Activated T-cell treated with anti-CD3 and anti-CD28 coated beads for 24 hours (primary cell): ENCODE measurements around the gene PRELP.

Source experiments
- DNase-seq: peaks from one replicate; pipeline ENCODE4 v3.0.0-alpha.2; 2020; ENCODE audit warnings: low read depth

PRELP gene

GRCh38 chr1:203478986-203479385, 3.4 kb downstream of the PRELP start:
- no peak for DNase-seq

DNA sequence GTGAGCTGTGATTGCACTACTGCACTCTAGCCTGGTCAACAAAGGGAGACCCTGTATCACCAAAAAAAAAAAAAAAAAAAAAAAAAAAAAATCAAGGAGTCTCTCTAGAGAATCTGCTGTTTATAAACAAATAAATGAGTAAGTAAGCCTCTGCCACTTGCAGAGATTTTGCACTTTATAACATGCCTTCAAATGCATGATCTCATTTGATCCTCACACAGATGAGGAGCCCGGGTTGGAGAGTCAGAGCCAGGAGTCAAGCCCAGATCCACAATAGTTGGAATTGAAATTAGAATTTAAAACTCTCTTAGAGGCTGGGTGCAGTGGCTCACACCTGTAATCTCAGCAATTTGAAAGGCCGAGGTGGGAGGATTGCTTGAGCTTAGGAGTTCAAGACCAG, 4.0 kb downstream of the PRELP start:
- DNase-seq = no peak

DNA sequence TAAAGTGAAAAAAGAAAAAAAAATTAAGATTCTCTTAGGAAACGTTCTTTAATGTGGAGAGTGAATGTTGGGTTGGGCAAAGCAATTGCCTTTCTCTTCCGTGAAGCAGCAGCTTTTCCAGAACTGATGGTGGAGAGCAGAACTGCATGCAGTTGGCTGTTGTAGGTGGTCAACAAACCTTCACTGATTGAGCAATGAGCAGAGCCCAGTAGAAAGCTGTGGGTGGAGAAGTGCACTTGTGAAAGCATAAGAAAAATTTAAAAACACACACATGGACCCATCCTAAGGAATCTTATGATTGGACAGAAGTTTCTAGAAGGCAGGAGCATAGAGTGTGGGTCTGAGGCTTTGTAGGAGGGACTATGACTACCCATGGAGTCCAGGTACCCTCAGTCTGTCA, 4.5 kb downstream of the PRELP start:
- DNase-seq = no peak

DNA sequence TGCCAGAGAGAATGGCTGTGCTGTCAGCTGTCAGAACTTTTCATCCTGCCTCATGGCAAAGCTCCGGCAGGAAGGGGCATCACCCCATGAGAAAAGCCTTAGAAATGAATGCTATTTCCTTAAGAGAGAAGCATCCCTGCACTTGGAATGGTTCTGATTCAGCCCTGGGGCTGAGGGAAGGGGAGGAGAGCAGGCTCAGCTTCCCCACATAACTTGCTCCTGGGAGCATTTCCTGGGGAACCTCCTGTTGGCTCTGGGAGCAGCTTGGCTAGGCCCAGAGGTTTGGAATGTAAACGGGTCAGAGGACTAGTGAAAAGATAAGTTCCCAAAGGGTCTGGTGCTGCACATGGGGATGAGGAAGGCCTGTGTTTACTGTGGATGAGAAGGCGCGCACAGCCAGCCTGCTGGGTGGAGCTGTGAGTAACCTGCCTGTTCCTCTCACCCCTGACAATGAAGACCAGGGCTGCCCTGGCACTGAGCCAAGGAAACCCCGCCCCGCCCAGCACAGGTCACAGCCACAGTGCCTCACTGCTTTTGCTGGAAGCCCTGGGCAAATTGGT, 5.0 kb downstream of the PRELP start:
- DNase-seq = peak; percentile 23

DNA sequence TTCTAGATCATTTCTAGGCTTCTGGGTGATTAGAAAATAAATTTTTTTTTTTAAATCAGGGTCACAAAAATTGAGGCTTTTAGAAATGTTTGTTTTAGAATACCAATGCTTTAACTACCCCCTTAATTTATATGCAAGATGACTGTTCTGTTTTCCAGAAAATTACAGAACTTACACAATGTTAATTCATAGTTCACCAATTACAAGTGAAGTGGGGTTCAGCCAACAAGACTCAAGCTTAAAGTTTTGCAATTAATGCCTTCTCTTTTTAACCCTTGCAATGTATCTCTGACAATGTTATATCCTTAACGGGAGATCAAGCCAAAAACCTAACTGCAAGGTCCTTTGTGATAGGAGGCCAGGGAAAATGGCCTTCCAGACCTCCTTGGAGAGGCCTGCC, 5.6 kb downstream of the PRELP start:
- DNase-seq = no peak

DNA sequence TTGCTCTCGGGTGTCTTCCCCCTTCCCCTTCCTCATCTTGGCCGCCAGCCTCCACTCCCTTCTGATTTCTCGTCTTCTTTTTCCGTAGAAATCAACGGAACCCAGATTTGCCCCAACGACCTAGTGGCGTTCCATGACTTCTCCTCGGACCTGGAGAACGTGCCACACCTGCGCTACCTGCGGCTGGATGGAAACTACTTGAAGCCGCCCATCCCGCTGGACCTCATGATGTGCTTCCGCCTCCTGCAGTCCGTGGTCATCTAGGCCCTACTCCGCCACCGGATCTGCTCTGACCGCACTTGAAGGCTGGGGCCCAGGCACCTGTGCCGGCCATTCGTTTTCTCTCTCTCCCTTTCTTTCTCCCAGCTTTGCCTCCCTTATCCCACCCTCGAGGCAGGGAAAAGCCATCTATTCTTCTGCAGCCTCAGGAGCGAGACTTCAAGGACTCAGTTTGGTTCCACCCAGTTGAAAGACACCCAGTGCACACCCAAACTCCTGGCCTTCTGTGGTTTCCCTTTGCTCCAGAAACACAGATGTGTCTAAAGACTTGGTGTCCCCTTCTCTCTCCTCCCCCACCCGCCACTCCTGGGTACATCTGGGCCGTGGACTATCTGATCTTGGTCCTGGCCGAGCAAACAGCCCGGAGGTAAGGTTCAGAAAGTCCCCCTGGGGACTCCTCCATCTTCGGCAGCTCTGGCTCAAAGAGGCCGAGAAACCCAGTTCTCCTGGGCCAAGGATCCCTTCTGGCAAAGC, 11.2 kb downstream of the PRELP start:
- no peak for DNase-seq

GRCh38 chr1:203488539-203488938, 12.9 kb downstream of the PRELP start:
- no peak for DNase-seq

DNA sequence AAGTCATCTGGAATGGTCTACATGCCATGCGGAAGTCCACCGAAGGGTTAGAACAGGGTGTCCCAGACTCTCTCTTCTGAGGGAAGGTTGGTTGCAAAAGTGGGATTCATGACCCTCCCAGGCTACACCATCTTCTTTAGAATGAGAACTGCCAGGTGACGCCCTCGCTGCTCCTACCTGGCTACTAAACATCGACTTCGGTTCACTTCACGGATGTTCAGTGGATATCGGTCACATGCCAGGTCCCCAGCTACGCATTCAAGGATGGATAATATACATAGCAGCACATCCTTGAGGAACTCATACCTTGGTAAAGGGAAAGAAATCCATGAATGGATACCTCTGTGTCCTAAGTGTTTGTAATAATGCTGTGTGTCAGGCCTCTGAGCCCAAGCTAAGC, 15.0 kb downstream of the PRELP start:
- DNase-seq = no peak

DNA sequence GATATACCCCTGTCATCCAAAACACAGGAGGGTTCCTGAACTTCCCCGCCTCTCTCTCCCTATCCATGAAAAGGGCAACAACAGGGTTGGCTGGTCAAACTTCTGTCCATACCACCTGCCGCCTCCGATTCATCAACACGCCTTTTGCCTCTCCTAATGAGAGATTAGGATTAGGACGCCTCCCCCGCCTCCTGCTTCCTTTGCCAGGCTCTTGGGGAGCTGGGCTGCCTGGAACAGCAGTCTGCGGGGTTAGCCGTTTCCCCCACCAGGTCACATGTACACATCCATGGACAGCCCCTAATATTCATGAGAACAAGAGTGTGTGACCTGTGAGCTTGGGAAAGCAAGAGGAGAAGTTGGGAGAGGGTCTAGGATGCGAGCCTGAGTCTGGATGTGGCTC, 16.1 kb downstream of the PRELP start:
- DNase-seq = no peak

DNA sequence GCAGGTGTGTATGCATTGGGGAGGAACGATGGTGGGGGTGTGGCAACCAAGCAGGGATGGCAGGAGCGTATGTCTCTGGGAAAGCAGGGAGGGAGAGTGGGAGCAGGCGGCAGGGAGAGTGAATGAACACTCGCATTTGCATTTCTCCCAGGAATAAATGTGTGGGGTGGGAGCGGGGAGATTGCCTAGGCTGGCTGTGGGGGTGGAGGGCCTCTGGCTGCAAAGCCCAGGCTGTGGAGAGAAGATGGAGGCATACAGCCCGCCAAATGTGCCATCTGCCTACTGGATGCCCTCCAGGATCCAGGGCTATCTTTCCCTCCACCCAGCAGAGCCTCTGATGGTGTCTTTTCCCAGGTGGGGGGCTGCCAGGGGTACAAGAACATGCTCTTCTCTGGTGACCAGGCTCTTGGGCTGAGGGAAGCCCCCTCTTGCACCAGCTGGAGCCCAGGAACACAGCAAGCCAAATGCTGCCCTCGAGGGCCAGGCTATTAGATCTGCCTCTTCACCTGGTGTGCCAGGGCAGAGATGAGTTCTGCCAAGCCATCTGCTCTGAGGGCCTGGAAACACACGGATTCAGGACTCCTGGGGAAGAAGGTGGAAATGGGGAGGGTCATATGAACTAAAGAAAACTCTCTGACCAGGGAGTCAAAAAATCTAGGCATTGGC, 16.6 kb downstream of the PRELP start:
- no peak for DNase-seq

DNA sequence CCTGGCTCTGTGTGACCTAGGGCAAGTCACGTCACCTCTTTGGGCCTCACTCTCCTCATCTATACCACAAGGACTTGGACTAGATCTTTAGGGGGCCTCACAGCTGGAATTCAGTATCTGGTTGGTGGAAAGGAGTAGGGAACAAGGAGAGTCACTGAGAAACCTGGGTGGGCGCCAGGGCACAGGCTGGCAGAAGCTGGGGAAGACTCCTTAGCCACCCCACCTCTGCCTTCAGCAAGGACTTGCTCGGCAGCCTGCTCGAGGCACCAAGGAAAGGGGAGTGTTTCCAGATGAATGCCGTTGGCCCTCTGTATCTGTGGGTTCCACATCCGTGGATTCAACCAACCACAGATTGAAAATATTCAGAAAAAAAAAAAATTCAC, 17.1 kb downstream of the PRELP start:
- no peak for DNase-seq

- no peak for DNase-seq
These were observed 18.3 kb downstream of the PRELP start, which contains the start of gene OPTC for GRCh38 chr1:203493901-203494300. Gene OPTC (plus strand): TSS chr1:203494153. CDS start chr1:203496006, 1,853 bp downstream.

- no peak for DNase-seq
These were observed 20.2 kb downstream of the PRELP start for GRCh38 chr1:203495845-203496244.

GRCh38 chr1:203497269-203497777, 21.7 kb downstream of the PRELP start:
- DNase-seq = no peak

DNA sequence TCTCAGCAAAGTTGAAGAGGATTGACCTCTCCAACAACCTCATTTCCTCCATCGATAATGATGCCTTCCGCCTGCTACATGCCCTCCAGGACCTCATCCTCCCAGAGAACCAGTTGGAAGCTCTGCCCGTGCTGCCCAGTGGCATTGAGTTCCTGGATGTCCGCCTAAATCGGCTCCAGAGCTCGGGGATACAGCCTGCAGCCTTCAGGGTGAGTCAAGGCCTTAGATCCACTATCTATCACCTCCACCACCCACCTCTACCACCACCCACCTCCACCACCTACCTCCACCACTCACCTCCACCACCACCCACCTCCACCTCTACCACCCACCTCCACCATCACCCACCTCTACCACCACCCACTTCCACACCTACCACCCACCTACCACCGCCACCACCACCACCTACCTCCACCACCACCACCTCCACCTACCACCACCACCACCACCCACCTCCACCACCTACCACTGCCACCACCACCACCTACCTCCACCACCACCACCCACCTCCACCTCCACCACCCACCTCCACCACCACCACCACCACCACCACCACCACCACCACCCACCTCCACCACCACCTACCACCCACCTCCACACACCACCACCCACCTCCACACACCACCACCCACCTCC, 24.2 kb downstream of the PRELP start:
- no peak for DNase-seq

- no peak for DNase-seq
These were observed 24.7 kb downstream of the PRELP start for GRCh38 chr1:203500279-203500678.

GRCh38 chr1:203503836-203504235, 28.2 kb downstream of the PRELP start:
- DNase-seq = no peak

DNA sequence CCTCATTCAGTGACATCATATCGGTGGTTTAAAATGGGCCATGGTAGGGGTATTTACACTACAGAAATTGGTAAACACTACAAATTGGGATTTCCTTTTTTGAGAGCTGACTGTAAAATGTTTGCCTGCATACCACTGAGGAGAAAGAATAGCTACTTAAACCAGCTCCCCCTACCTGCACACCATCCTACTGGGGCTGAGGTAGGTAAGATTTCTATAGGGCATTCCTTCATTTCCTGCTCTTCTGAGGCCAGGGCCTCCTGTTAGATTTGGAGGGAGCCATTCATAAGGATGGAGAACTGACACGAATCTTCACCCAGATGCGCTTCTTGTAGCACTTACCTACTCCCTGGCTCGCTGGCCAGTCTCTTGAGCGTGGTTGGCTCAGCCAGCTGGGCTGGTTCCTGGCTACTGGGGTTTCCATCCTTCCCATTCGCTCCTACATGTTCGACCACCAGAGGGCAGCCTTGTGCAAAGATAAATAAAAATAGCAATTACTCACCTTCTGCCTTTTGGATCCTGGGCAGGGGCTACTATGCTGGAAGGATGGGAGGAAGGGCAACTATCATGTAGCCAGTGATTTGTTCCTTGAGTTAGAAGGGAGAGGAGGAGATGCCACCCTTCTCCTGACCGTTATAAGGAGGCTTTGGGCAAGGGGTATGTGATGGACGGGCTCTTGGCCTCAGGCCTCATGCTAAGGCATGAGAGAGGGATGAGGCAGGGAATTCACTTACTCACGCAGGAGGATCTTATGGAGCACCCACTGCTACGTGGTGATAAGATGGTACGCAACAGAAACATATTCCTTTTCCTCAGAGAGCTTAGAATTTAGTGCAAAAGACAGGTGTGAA, 29.0 kb downstream of the PRELP start:
- peak; percentile 66 for DNase-seq

DNA sequence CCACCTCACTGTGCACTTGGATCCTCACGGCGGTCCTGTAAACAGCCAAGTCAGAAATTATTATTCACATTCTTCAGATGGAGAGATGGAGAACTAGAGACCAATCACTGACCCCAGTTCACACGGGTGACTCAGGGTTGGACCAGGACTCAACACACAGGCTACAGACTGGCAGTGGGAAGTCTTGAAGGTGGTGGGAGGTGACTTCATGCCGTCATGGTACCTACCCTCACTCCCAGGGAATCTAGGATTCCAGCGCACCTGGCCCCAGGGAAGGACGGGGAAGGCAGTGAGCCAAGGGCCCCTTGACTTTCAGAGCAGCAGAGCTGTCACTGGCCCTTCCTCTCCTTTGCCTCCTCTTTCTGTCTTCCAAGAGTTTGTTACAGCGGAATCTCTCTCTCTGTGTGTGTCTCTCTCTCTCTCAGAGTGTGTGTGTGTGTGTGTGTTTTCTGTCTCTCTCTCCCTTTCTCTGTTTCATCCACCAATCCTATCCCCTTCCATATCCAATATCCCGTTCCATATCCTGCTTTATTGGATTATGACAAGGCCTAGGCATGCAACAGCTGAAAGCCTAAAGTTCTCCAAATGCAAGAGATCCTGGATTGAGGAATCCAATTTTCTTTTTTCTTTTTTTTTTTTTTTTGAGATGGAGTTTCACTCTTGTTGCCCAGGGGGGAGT, 30.1 kb downstream of the PRELP start:
- no peak for DNase-seq

DNA sequence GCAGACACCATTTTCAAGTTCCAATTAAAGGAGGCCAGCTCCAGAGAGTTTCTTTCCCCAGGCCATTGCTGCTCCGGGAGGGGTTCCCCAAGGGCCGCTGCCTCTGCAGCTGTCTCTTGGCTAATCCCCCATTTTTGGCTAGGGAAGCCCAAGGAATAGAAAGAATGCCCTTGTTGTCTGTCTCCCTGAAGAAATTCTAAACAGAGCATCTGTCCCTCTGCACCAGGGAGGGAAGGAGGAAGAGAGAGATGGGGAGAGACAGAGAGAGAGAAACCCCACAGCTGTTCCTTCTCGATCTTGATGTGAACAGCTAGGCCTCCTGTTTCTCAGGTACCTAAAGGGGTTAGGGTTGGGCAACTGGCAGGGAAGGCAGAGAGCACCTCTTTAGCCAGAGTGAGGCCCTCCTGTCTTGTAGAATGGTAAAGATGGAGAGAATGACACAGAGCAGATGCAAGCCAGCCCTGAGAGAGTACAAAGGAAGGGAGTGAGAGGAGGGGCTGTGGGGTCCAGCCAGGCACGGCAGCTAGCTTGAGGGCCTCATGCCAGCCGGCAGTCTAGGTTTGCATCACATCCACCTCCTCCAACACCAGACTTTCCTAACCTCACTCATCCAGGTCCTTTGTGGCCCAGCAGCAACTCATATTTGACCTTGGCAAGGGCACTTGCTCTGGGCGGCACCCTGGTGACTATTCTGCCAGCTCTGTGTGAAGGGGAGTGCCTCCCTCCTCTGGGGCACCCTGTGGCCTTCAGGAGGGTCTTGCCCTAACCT, 31.4 kb downstream of the PRELP start:
- no peak for DNase-seq
